GM19023 (cell line): ENCODE measurements around the gene SLC25A1.

Experiments used
- ATAC-seq: cut with Tn5 transposase; IDR thresholded peaks from one replicate; pipeline ENCODE4 v1.9.1; 2021; ENCODE audit warnings: mild to moderate bottlenecking, moderate library complexity; ENCODE audit not compliant: unreplicated experiment

Gene SLC25A1

DNA sequence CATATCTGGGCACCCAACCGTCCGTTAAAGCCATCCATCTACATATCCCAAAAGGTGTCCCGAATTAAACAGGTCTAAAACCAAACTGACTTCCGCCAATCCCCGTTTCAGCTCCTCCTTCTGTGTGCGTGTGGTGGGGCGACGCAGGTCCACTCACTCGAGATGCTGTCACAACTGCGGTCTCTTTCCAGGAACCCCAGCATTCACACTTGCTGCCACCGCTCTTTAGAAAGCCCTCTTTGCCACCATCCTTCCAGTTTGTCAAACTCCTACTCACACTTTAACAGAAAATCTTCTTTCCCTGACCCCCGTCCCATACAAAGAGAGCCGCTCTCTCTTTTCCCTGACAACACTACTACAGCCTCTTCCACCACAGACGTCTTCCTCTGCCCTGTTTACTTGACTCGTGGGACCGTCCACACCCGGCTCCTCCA, 34.6 kb downstream of the SLC25A1 start:
- no peak for ATAC-seq

DNA sequence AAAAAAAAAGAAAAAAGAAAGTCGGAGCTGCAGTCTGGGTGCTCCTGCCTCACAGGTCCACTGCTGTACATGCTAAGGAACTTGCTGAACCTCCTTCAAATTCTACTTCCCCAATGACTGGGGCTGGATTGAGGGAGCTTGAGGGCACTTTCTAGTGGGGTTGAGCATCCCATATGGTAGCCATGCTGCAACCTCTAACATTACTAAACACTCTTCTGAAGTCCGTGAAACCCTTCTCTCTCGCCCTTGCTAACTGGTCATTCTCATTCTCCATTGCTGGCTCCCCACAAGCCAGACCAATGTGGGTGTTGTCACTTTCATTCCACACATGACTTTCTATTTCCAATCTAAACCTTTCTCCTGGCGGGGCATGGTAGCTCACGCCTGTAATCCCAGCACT, 35.3 kb downstream of the SLC25A1 start:
- no peak for ATAC-seq

DNA sequence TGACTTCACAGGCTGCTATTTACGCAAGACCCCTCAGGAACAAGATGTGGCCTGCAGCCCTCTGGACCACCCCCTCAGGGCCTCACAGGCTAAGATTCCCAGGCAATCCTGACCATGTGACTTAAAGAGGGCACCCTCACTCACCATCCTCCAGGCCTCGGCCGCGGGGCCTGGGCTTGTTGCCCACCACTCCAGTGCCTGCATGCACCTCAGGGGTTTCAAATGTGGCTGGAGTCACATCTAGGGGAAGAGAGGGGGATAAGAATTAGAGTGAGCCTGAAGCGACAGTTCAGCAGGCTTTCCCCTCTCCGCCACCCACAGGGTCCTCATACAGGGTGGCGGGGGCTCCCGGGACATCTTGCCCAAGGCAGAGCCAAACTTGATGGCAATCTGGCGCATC, 36.1 kb downstream of the SLC25A1 start:
- no peak for ATAC-seq

DNA sequence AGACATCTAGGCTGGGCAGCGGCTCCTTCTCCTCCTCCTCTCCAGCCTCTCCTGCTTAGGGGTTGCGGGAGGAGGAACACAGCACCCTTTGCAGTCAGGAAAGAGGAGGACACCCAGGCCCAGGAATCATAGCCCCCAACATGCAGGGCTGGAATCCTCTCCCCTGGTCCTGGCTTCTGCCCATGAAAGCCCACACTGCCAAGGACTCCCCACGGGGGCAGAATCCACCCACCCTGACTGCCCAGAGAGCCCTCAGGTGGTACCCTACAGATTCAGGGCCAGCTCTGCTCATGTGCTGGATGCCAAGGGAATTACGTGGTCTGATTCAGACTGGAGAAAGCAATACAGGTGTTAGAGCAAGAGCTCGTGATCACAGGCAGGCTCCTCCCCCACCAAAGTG, 38.6 kb downstream of the SLC25A1 start:
- no peak for ATAC-seq

DNA sequence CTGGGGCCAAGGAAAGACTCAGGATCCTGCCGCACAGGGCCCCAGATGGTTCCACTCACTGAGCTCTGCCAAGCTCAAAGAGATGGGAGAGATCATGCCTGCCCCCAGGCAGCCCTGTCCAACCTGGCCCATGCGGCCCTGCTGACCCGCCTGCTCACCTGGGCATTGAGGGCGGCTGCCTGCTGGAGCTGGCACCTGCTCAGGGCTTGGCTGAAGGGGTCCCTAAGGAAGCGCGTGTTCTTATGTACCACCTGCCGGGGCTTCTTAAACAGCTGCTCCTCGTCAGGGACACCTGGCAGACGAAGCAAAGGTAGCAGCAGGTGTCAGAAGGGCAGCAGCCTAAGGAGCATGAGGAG, 39.6 kb downstream of the SLC25A1 start:
- no peak for ATAC-seq

DNA sequence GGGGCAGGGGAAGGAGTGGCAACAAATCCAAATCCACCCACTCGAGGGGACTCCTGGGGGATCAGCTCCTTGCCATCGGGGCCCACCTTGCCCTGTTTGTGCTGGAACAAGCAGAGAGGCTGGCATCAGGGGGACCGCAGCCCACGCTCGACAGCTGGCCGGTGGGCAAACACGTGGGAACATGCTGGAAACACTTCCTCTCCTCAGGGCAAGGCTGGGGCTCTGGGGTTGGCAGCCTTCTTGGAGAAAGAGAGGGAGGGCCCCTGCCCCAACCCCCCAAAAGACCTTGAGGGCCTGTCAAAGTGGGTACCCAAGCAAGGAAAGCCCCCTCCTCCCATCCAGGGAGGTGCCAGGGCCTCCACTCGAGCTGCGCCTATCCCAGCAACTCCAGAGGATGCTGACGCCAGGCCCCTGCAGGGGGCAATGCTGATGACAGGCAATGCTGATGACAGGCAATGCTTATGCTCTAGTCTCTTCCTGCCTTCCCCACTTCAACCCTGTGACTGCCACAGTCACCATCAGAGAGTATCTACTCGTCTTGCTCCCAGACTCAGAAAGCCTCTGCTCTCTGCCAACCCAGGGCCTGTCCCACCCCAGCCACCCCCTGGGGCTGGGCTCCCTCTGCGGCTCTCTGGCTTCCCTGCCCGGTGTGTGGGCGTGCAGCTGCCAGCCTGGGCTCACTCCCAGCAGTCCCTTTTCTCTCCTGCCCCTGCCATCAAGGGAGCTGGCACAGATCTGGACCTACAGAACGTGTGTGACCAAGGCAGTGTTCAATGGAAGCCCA, 40.1 kb downstream of the SLC25A1 start:
- ATAC-seq: no peak

DNA sequence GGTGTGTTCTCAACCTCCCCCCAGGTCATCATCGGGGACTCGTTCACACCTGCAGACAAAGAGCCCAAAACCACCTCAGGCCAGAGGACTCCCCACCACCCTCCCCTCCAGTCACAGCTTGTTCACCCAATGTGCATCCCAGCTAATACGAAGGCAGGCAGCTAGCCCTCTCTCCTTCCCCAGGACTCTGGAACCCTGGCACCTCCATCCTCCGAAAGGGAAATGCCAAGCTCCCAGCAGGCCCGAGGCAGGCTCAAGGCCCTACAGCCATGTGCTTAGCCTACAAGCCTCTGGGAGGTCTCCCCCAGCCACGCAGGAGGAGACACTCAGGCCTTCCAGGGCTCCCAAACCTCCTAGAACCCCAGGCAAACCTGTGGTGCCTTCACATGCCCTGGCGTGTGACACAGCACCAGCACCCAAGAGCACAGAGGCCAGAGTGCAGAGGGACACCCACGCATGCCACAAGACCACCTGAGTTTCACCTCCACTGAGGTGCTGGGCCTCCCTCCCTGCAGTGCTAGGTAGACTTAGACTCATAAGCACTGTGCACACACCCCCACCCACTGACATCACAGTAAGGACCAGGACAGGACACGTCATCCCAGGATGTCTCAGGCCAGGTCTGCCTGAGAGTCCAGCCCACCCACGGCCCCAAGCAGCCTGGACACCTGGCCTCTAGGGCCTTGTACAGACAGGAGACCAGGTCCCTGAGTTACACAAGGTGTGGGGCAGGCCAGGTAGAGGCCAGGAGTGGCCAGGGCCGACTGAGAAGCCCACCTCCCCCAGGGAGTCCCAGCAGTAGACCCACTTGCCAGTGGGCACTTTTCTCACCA, 40.9 kb downstream of the SLC25A1 start:
- no peak for ATAC-seq

DNA sequence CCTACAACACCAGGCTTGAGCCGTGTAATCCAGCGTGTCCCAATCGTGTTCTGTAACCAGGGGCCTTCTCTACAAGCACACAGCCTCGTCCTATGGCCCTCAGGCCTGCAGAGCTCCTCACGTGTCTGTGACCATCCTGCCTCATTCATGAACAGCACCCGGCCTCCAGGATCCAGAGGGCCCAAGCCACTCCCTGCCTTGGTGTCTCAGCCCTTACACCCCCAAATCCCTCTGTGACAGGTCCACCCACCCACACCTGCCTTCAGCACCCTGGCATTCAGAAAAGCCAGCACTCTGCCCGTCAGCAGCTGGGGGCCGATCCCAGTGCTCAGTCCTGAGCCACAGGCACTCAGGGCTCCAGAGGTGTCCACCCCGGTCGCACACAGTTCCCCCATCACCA, 41.6 kb downstream of the SLC25A1 start:
- no peak for ATAC-seq

DNA sequence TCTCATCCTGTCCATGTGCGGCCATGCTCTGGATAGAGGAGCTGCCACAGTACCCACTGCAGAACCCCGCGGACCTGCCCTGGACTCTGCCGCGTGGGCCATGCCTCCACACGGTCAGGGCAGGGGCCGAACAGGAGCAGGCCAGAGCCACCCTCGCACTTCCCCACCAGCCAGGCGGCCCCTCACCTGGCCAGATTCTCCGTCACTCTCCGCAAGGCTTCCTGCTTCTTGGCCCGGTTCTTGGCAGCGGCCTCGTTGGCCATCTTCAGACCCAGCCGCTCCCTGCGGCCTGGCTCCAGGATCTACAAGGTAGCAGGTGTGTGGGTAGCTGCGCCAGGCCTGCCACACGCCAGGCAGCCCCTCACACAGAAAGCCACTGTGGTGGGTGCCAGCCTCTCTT, 43.7 kb downstream of the SLC25A1 start:
- ATAC-seq: no peak

DNA sequence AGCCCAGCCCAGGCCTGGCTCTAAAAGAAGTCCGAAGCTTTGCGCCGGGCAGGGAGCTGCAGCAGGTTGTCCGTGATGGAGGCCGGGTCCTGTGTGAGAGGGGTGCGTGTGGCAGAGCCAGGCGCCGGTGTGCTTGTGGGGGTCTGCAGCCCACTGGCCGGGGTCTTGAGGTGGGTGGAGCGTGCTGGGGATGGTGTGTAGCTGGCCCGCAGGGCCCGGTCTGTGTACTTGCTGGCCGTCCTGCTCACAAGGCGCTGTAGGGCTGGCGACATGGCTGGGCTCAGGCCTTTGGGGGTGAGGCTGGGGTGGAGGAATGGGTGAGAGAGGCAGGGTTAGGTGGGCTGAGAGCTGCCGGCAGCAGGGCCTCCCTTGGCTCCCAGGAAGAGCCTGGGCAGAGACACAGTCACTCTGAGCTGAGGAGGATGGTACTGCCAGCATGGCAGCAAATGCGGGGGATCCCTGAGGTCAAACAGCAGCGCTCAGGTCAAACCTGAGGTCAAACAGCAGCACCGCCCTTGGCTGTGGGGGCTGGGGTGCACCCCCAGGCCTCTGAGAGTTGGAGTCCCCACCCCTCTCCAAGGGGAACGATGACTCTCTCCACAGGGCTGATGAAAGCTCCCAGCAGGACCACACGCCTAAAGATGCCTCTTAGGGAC, 44.2 kb downstream of the SLC25A1 start:
- no peak for ATAC-seq

DNA sequence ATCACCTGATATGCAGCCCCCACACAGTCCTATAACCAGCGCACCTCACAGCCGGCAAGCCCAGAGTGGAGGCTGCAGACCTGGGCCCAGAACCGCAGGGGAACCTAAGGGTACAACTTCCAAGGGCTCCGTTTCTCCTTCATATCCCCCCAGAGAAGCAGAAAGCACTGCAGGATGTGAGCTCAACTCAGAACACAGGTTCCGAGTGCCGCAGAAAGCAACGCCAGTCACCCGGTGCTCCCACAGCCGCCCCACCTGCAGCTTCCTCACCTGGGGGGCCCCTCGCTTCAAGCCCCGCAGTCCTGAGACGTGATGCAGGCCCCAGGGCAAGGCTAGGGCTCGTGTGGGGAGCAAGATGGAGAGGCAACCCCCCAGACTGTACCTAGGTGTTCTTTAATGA, 45.0 kb downstream of the SLC25A1 start:
- no peak for ATAC-seq

DNA sequence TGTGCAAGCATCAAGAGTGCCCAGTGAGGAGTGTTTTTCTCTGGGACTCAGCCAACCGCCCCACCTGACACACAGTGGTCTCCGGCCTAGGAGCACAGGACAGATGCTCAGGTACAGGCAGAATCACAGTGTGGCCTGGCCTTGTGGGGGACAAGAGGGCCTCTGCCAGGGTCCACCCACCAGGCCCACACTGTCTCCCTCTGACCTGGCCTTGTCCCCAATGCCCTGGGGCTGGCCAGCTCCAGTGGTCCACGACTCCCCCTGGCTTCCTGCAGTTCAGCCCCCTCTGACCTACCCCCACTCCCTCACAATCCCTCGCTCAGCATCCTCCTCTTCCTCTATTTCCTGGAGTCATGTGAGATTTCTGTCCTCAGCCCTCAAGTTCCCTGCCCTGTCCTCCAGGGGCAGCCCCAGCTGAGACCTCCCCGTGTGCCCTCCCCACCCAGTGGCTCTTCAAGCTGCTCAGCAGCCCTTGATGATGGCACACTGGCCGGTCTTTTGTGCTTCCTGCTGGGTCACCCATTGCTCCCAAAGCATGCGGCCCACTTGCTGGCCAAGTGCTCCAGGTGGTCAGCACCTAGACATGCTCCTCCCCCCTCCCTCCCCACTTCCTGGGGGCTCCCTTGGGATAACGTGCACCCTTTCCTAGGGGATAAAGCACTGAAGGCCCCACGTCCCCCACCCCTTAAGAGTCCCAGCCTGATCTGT, 45.7 kb downstream of the SLC25A1 start:
- no peak for ATAC-seq

DNA sequence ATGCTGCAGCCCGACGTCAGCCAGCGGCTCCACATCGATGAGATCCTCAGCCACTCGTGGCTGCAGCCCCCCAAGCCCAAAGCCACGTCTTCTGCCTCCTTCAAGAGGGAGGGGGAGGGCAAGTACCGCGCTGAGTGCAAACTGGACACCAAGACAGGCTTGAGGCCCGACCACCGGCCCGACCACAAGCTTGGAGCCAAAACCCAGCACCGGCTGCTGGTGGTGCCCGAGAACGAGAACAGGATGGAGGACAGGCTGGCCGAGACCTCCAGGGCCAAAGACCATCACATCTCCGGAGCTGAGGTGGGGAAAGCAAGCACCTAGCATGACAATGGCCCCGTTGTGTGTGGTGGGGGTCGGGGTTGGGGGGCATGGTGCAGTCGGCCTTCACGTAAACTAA, 46.4 kb downstream of the SLC25A1 start:
- ATAC-seq: no peak

DNA sequence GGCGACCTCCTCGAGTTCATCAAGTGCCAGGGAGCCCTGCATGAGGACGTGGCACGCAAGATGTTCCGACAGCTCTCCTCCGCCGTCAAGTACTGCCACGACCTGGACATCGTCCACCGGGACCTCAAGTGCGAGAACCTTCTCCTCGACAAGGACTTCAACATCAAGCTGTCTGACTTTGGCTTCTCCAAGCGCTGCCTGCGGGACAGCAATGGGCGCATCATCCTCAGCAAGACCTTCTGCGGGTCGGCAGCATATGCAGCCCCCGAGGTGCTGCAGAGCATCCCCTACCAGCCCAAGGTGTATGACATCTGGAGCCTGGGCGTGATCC, 46.9 kb downstream of the SLC25A1 start:
- ATAC-seq: no peak

DNA sequence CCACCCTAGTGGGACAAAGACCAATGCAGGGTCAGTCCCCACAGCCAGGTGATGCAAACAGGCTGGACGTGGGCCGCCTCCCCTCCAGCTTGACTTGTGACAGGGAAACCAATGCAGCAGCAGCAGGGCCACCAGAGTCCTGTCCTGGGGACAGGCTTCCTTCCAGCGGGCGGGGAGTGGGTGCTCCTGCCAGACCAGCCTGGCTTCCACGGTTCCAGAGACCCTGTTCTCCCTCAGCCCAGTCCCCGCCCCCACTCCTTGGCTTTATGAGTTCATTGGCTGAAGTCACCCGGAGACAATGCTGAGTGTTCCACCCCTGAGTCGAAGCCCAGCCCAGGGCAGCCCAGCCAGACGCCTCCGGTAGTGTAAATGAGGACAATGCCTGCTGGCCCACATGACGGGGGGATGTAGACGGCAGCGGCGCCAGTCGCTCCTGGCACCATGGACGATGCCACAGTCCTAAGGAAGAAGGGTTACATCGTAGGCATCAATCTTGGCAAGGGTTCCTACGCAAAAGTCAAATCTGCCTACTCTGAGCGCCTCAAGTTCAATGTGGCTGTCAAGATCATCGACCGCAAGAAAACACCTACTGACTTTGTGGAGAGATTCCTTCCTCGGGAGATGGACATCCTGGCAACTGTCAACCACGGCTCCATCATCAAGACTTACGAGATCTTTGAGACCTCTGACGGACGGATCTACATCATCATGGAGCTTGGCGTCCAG, 47.4 kb downstream of the SLC25A1 start, which contains the start of gene TSSK2:
Gene TSSK2 (plus strand): TSS at position 350 of the 726 bp plus-strand sequence. CDS start 92 bp downstream, at position 442.
- ATAC-seq: no peak

DNA sequence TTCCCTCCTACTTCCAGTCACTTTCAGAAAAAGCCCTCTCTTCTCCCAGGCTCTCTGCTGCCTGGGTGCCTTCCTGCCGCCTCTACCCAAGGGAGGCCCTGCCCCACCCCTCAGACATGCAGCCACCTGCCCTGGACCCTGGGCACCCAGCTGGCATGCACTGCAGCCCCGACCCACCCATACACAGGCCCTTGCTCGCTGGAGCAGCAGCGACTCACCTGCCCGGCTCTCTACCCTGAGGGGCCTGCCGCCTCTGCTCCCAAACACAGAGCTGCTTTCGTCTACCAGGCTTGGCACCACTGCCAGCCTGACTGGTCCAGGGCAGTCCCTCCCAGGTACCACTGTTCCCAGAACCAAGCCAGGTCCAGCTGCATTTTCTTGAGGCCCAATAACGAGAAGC, 48.7 kb downstream of the SLC25A1 start:
- no peak for ATAC-seq

DNA sequence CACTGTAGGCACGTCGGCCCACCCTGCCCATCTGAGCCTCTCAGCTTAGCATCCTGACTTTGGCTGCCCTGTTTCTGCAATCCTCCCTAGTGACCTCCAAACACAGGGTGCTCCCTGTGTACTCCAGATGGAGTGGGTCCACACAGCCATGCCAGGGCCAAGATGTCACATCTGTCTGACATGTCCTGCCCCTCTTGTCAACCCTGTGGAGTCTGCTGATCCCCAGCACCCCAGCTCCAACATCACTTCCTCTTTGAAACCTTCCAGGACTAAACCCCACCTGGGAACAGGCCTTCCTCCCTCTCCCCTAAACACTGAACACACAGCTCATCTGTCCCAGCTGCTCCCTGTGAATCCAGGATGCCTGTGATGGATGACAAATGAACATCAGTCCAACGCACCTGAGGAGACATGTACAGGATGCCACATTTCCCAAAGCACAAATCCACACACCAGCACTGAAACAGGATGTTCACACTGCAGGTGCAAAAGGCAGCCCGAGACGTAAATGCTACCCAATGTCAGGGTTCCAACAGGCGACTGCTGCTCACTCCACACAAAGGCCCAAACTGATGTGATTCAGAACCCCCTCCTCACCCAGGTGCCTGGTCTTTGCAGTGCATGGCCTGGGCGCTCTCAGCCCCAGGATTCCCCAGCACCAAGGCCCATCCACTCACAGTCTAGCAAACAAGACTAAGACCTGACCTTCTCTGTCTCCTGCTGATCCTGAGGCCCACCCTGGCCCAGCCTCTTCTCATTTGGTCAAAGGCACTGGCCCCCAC, 49.4 kb downstream of the SLC25A1 start:
- ATAC-seq: no peak

DNA sequence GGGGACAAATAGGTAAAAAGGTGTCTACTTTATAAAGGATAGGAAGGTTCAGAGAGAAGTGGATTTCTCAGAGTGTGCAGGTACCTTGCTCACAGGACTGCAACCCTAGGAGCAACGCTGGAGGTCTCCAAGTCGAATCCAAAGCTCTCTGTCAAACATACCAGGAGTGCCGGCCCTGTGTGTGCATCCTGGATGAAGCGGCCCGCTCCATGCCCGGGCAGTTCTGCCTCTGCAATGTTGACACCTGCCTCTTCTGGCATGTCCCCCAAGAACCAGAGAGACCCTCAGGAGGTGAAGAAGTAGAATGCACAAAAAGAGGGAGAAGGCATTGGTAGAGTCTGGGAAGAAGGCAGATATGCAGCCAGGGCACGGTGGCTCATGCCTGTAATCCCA, 50.5 kb downstream of the SLC25A1 start:
- no peak for ATAC-seq

DNA sequence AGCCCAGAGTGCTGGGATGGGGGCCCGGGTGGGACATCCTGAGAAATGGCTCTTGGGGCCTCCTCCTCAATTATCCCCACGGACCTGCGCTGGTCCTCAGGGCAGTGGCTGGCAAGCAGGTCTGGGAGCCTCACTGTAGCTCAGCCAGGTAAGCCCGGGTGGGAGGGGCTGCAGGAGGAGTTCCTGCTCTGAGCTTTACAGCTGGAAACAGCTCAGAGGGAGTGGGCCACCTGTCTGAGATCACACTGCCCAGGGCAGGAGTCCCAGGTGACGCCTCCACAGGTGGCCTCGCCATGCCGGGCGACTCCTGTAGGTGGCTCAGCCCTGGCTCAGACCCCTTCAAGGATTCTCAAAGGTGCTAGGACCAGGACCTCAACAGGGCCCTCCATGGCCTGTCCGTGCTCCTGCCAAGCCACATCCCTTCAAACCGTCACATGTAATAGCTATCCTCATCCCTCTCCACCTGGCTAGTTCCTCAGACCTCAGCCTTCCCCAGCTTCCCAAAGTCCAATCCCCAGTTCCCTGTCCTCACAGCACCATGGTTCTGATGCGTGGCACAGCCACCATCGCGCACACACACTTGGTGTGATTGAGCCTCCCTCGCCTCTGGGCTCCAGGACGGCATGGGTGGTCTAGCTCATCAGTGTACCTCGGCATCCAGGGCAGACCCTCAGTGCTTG, 51.1 kb downstream of the SLC25A1 start:
- no peak for ATAC-seq
